Spleen (tissue), 11 donors: ENCODE results near the gene CCDC74A. TPM values are rescaled to one million over a fixed set of nuclear protein-coding genes. Genes with fewer than 3 reads are reported as not detected.
"Not testable (repeated sequence)": the region's sequence is repeated elsewhere in the genome, so short reads cannot be mapped to it uniquely, and the experiment has no call there.

Experiments used
- DNase-seq: peaks from one replicate; pipeline ENCODE4 v3.0.0-alpha.2; 2020
- H3K27ac ChIP-seq, 8 donors: fragments of 200-600 bp; sonication (generic) in 7 of 8; 1 replicate in 4 of 8; 2 replicates in 4 of 8; pipeline versions ENCODE4 v1.5.0 to v1.8.0; 2016 to 2021; ENCODE audit warnings: inconsistent platforms in 4 of 8, mild to moderate bottlenecking in 4 of 8, moderate library complexity in 1 of 8
- H3K27me3 ChIP-seq, 7 donors: fragments of 200-600 bp; sonication (generic) in 6 of 7; replicated peaks in 1 of 7; 1 replicate in 4 of 7; 2 replicates in 3 of 7; pipeline versions ENCODE4 v1.5.0 to v1.8.0; 2016 to 2021; ENCODE audit warnings: inconsistent platforms in 3 of 7, mild to moderate bottlenecking in 1 of 7
- H3K36me3 ChIP-seq, 6 donors: fragments of 200-600 bp; sonication (generic) in 5 of 6; 1 replicate in 4 of 6; 2 replicates in 2 of 6; pipeline versions ENCODE4 v1.5.0 to v1.8.0; 2016 to 2021; ENCODE audit warnings: inconsistent platforms in 2 of 6
- H3K4me1 ChIP-seq, 6 donors: fragments of 200-600 bp; sonication (generic) in 5 of 6; 1 replicate in 3 of 6; 2 replicates in 3 of 6; pipeline versions ENCODE4 v1.5.0 to v1.8.0; 2016 to 2021; ENCODE audit warnings: inconsistent platforms in 3 of 6
- H3K4me3 ChIP-seq, 8 donors: fragments of 200-600 bp; sonication (generic) in 7 of 8; 1 replicate in 4 of 8; 2 replicates in 4 of 8; pipeline versions ENCODE4 v1.5.0 to v1.8.0; 2016 to 2021; ENCODE audit warnings: inconsistent platforms in 4 of 8, mild to moderate bottlenecking in 4 of 8, moderate library complexity in 2 of 8
- H3K9me3 ChIP-seq, 8 donors: fragments of 200-600 bp; sonication (generic) in 7 of 8; 1 replicate in 4 of 8; 2 replicates in 4 of 8; pipeline versions ENCODE4 v1.5.0 to v1.8.0; 2016 to 2021; ENCODE audit warnings: inconsistent platforms in 4 of 8
- POLR2A ChIP-seq, 3 donors: fragments of 450-650 bp; IDR thresholded peaks; one replicate each; pipeline ENCODE4 v1.5.1; 2017; ENCODE audit warnings: antibody characterized with exemption in 3 of 3, mild to moderate bottlenecking in 1 of 3
- POLR2AphosphoS5 ChIP-seq, 3 donors: sonication (generic); formaldehyde crosslinking; IDR thresholded peaks; one replicate each; pipeline ENCODE4 v1.5.1; 2017; ENCODE audit warnings: antibody characterized with exemption in 3 of 3
- WGBS, 5 donors: extraction: QIAGEN DNeasy Blood & Tissue Kit in 3 of 5; methylation state at CpG; one replicate each; pipeline versions ENCODE4 v1.1.5 to v1.1.7; 2013 to 2018; 5-methylcytosine and 5-hydroxymethylcytosine counted together
- intact Hi-C: fragments of 100-400 bp; cut with DNase I; formaldehyde crosslinking; loops from one replicate; pipeline ENCODE4 v1.15.0; 2023; ENCODE audit warnings: low total_unique reads
- polyA plus RNA-seq, 3 donors: library from polyadenylated mRNA; stranded (reverse); fragments of 200-250 nt; gene quantifications; one replicate each; pipeline ENCODE4 v1.2.1, GENCODE V29; 2013
- total RNA-seq, 7 donors: library from RNA; depleted of rRNA in 3 of 7; stranded (reverse); fragments of >200 nt in 3 of 7; fragmentation: NEBNext Ultra II Directional in 4 of 7; extraction: Animal tissue kit (Norgen Biotek cat#: 25700) in 4 of 7; gene quantifications; one replicate each; pipeline versions ENCODE4 v1.1.0 to v1.2.1, GENCODE V29; 2016 to 2021
- TF ChIP-seq, protein P1 (sequence below), 11 experiments: fragments of 200-600 bp in 7 of 11; fragments of 450-650 bp in 4 of 11; sonication (generic) in 4 of 11; IDR thresholded peaks in 8 of 11; conservative IDR thresholded peaks in 3 of 11; 1 replicate in 7 of 11; 2 replicates in 4 of 11; pipeline versions ENCODE4 v1.4.0 to v1.8.0; 2016 to 2021; ENCODE audit warnings: antibody characterized with exemption in 11 of 11, inconsistent platforms in 4 of 11, mild to moderate bottlenecking in 1 of 11
- donor health status: healthy with polysubstance abuse.
- donor health status: DM: no; HTN: no; CAD: no; lungs with moderate emphysema.
- donor health status: DM: no; HTN: no; CAD: no.
- donor health status: Bipolar disorder and iron deficiency.
- donor health status: healthy.
- donor health status: DM: no; HTN: no; CAD: no.
- donor health status: DM: yes; HTN: yes; CAD: no.

Gene CCDC74A
- total and polyA plus RNA-seq, 10 donors = 0.44 to 3.7 (median 1.1) TPM

DNA sequence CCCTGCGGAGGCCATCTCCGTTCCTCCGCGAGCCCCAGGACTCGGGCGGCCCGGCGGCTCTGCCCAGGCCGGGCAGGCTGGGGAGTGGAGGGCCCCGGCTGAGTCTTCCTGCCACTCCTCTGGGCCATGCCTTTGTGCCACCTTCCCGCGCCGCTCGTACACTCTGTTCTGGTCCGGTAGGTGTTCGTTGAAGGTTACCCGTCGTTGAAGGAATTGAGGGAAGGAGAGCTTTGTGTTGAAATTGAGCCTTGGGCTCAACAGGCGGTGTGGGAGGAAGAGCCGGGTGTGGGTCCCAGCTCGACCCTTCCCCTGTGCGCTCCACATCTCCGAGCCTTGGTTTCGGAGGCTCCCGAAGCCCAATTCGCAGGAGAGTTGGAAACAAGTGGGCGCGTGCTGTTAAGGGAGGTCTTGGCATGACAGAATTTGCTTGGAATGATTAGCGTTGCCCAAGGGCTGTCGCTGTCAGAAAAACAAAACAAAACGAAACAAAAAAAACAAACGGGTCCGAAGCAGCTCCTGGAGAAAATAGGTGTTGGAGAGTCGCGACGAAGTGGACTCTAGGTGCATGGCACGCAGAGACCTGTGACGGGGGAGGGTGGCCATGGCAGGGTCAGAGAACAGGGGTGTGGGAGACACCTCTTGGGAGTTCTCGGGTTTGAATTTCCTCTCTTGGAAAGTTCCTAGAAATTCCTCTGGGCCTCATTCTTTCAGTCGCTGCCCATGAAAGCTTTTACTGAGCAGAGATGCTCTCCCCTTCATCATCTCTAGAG lies 34.3 kb upstream of the CCDC74A start:
- TF ChIP-seq POLR2AphosphoS5 (IDR thresholded peaks at IDR 0.05) = no peak
- no peak for TF ChIP-seq POLR2A (IDR thresholded peaks at IDR 0.05)
- TF ChIP-seq, protein P1, sequence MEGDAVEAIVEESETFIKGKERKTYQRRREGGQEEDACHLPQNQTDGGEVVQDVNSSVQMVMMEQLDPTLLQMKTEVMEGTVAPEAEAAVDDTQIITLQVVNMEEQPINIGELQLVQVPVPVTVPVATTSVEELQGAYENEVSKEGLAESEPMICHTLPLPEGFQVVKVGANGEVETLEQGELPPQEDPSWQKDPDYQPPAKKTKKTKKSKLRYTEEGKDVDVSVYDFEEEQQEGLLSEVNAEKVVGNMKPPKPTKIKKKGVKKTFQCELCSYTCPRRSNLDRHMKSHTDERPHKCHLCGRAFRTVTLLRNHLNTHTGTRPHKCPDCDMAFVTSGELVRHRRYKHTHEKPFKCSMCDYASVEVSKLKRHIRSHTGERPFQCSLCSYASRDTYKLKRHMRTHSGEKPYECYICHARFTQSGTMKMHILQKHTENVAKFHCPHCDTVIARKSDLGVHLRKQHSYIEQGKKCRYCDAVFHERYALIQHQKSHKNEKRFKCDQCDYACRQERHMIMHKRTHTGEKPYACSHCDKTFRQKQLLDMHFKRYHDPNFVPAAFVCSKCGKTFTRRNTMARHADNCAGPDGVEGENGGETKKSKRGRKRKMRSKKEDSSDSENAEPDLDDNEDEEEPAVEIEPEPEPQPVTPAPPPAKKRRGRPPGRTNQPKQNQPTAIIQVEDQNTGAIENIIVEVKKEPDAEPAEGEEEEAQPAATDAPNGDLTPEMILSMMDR (IDR thresholded peaks at IDR 0.05 in 8 of 11, conservative IDR thresholded peaks at IDR 0.05 in 3 of 11) = no peak
- DNase-seq = peak; percentile 80
- peak overlapping the region; percentile 81 to 96 (median 92) for H3K27ac ChIP-seq
- peaks cover 0 to 23% (median 2%) of the 10 kb centered on the region in 6 donors for H3K36me3 ChIP-seq
- no peaks in the 10 kb centered on the region for H3K9me3 ChIP-seq
- H3K4me1 ChIP-seq = peaks cover 15 to 73% (median 39%) of the 10 kb centered on the region in 6 donors
- intact Hi-C loops = no loop called here
- WGBS, 5 donors = 0 to 1% (median 1%) methylated on average over 27 to 40 of the region's 40 CpGs
- no peaks in the 10 kb centered on the region for H3K27me3 ChIP-seq
- peak overlapping the region; percentile 78 to 93 (median 81) for H3K4me3 ChIP-seq

DNA sequence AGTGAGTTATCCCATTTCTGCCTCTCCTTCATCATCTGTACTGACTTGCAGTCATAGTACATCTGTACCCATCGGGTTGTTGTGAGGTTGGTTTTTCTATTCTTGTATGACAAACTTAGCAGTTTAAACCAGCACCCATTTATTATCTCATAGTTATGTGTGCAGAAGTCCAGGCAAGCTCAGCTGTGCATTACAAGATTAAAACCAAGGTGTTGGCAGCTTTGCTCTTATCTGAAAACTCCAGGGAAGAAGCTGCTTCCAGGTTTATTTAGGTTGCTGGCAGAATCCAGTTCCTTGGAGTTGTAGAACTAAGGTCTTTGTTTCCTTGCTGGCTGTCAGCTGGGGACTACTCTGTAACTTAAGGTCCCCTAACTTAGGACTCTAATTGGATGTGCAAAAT lies 32.2 kb upstream of the CCDC74A start:
- WGBS, 5 donors = 78 to 100% (median 91%) methylated on average over 1 of the region's 1 CpG
- DNase-seq, intact Hi-C loops, H3K27me3 ChIP-seq, H3K4me3 ChIP-seq, H3K9me3 ChIP-seq, H3K27ac ChIP-seq: not testable (repeated sequence)
- H3K36me3 ChIP-seq = peaks cover 0 to 36% (median 18%) of the 10 kb centered on the region in 6 donors
- H3K4me1 ChIP-seq = peaks cover 15 to 59% (median 35%) of the 10 kb centered on the region in 6 donors

DNA sequence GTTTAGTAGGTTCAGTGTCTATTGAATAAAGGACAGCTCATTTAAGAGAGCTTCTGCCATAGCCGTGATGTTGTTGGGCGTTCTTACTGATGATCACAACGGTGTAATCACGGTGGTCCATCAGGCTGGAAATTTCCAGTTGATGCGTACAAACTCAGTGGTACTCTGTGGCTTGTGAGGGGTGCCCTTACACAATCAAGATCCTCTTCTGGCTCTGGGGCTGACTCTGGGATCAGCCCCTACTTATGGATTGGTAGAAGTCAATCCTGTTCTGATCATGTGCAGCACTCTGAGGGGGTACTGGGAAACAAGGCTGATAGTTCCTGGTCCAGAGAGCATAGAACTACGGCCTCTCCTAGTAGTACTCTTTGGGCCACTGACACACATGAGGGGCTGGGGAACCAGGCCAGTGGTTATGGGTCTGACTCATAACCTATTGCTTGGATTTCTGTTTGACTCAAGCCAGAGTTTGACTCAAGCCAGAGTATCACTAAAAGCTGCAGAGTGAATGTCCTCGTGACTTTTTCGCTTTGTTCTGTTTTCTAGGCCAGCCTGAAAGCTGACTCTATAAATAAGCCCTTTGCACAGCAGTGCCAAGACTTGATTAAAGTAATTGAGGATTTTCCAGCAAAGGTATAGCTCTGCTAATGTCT lies 29.2 kb upstream of the CCDC74A start:
- H3K4me3 ChIP-seq, H3K9me3 ChIP-seq, intact Hi-C loops, H3K27ac ChIP-seq, DNase-seq, H3K27me3 ChIP-seq: not testable (repeated sequence)
- WGBS, 5 donors = 47 to 85% (median 67%) methylated on average over 8 of the region's 8 CpGs
- H3K4me1 ChIP-seq = peaks cover 9 to 45% (median 20%) of the 10 kb centered on the region in 6 donors
- peaks cover 0 to 65% (median 47%) of the 10 kb centered on the region in 6 donors for H3K36me3 ChIP-seq

DNA sequence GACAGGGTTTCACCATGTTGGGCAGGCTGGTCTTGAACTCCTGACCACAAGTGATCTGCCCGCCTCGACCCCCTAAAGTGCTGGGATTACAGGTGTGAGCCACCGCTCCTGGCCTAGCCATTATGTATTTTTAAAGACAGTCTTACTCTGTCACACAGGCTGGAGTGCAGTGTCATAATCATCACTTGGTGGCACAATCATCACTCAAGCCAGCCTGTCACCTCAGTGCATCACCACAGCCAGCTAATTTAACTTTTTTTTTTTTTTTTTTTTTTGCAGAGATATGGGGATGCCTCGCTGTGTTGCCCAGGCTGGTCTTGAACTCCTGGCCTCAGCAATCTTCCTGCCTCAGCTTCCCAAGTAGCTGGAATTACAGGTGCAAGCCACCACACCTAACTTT lies 24.1 kb upstream of the CCDC74A start:
- H3K4me3 ChIP-seq, intact Hi-C loops, H3K9me3 ChIP-seq, DNase-seq, H3K27ac ChIP-seq, H3K4me1 ChIP-seq, H3K27me3 ChIP-seq: not testable (repeated sequence)
- 87 to 96% (median 93%) methylated on average over 4 of the region's 4 CpGs for WGBS, 5 donors
- H3K36me3 ChIP-seq = peaks cover 0 to 100% (median 89%) of the 10 kb centered on the region in 6 donors

DNA sequence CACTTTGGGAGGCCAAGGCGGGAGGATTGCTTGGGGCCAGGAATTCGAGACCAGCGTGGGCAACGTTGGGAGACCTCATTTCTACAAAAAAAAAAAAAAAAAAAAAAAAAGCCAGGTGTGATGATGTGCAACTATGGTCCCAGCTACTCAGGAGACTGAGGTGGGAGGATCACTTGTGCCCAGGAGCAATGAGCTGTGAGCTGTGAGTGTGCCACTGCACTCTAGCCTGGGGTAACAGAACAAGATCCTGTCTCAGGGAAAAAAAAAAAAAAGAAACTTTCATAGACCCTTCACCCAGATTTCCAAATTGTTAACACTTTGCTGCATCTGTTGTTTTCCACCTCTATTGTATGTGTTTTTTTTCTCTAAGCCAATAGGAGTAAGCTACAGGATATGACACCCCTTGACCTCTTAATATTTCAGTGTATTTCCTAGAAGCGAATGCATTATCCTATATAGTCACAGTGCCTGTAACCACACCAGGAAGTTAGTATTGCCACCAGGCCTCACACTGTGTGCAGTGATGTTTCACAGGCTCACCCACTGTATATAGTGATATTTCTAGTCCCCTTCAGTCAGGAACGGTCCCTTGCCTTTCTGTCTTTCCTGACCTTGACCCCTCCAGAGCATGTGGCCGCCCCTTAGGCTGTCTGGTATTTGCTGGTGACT lies 23.5 kb upstream of the CCDC74A start:
- H3K27me3 ChIP-seq, H3K4me3 ChIP-seq, H3K27ac ChIP-seq, H3K9me3 ChIP-seq, intact Hi-C loops, H3K4me1 ChIP-seq, DNase-seq: not testable (repeated sequence)
- WGBS, 5 donors = 73 to 88% (median 82%) methylated on average over 7 of the region's 7 CpGs
- peaks cover 0 to 100% (median 92%) of the 10 kb centered on the region in 6 donors for H3K36me3 ChIP-seq

DNA sequence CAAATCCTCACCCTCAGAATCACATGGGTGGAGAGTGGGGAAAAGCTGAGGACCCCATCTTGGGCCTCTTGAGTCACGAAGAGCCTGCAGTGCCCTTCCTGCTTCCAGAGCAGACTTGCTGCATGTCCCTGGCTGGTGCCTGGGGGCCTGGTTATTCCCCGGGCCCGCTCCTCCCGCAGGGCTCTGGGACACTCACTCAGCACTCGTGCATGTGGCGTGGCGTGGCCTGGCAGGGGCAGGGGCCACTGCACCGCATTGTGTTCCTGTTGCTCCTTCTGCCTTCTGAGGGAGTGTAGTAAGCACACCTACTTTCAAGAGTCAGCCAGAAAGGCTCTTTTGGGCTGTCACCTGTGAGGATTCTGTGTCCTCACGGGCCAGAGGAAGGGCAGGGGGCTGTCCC lies 18.1 kb upstream of the CCDC74A start:
- DNase-seq = no peak
- 72 to 98% (median 85%) methylated on average over 7 to 9 of the region's 9 CpGs for WGBS, 5 donors
- H3K9me3 ChIP-seq = no peaks in the 10 kb centered on the region
- no peak overlapping the region for H3K27ac ChIP-seq
- no peaks in the 10 kb centered on the region for H3K27me3 ChIP-seq
- H3K4me3 ChIP-seq = no peak overlapping the region
- TF ChIP-seq, protein P1 (IDR thresholded peaks at IDR 0.05 in 8 of 11, conservative IDR thresholded peaks at IDR 0.05 in 3 of 11) = no peak
- peak in 1 of 3 donors; percentile 26 for TF ChIP-seq POLR2AphosphoS5 (IDR thresholded peaks at IDR 0.05)
- peaks cover 0 to 12% (median 6%) of the 10 kb centered on the region in 6 donors for H3K4me1 ChIP-seq
- H3K36me3 ChIP-seq = peaks cover 0 to 99% (median 66%) of the 10 kb centered on the region in 6 donors
- intact Hi-C loops = no loop called here

DNA sequence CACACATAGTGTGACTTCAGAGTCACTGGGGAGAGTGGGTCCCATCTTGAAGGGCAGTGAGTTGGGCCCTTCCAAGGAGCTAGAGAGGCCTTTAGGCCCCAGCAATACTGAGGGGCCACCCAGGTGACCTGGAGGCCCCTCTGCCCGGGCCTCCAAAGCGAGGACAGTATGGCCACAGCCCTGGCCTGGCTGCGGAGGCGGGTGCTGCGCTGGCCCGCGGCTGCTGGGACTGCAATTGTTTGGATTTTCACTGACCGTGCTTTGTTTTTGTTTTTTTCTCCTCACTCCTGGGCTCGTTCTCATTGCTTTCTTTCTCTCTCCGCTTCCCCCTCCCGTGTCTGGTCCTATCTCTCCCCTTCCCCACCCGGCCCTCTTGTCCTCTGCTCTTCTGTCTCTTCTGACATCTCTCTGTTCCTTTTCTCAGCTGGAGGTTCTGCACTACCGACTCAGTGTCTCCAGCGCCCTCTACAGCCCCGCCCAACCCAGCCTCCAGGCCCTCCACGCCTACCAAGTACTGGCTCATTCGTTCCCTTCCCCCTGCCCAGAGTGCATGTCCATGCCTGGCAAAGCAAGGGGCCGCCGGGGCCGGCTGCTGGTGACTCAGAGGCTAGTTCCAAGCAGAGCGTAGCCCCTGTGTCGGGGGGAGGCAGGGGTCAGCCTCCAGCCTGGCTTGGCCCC lies 16.3 kb upstream of the CCDC74A start:
- 88 to 93% (median 91%) methylated on average over 21 to 22 of the region's 22 CpGs for WGBS, 5 donors
- H3K27ac ChIP-seq, H3K27me3 ChIP-seq, intact Hi-C loops, H3K4me3 ChIP-seq, H3K9me3 ChIP-seq: not testable (repeated sequence)
- Histone ChIP-seq H3K36me3 (peaks cover 0 to 96% (median 51%) of the 10 kb centered on the region in 6 donors), H3K4me1 (peaks cover 0 to 19% (median 6%) of the 10 kb centered on the region in 6 donors)
- peak; percentile 72 for DNase-seq
